Activated CD4-positive, CD25-positive, alpha-beta regulatory T cell treated with anti-CD3 and anti-CD28 coated beads, Interleukin-2, amount 50 U/mL, for 16 hours (primary cell): Measurements from ENCODE around the gene BCAS3.
"Not testable (repeated sequence)": the region's sequence is repeated elsewhere in the genome, so short reads cannot be mapped to it uniquely, and the experiment has no call there.

Experiments used
- DNase-seq: peaks from one replicate; pipeline ENCODE4 v3.0.0-alpha.2; 2020; ENCODE audit warnings: low read depth, low spot score

BCAS3 gene

DNA sequence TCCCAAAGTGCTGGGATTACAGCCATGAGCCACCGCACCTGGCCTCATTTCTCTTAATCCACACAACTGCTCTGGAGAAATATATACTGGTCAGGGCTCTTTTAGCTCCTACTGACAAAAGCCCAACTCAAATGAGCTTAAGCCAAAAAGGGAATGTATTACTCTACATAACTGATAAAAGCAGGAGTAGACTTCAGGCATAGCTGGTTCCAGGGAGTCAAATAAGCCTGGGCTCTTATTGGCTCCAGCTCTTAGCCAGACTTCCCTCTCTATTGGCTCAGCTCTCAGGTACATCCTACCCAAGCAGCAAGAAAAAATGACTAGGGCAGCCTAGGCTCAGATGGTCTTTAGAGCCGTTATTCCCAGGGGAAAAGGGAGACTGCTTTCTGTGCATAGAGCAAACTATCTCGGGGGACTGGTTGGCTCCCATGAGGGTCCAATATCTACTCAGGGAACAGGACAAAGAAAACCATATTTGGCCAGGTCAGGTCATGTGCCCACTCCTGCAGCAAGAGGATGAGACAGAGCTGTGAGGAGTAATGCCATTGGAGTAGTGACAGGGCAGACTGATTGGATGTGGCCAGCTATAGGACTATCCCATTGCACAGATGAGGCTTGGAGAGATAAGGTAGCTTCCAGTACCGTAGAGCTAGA is 743.2 kb downstream of the BCAS3 start:
- DNase-seq: no peak

- no peak for DNase-seq
Measured at GRCh38 chr17:61421460-61421859, 743.8 kb downstream of the BCAS3 start.

GRCh38 chr17:61422116-61422799 is 744.6 kb downstream of the BCAS3 start:
- DNase-seq: no peak

GRCh38 chr17:61422869-61423268 is 745.2 kb downstream of the BCAS3 start:
- DNase-seq: no peak

GRCh38 chr17:61423967-61424649 is 746.5 kb downstream of the BCAS3 start:
- no peak for DNase-seq

GRCh38 chr17:61425682-61426481 is 748.2 kb downstream of the BCAS3 start:
- no peak for DNase-seq

- no peak for DNase-seq
Measured at GRCh38 chr17:61426482-61427304, 749.0 kb downstream of the BCAS3 start.

DNA sequence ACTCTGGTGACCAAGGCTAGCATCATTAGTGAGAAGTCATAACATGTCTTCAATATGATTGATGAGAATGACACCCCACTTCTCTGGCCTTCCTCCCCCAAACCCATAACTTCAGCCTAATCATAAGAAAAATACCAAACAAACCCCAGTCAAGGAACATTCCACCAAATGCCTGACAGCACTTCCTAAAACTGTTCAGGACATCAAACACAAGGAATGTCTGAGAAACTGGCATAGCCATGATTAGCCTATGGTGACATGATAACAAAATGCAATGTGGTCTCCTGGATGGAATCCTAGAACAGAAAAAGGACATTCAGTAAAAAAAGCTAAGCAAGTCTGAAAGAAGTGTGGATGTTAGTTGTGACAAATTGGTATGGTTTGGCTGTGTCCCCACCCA is 749.9 kb downstream of the BCAS3 start:
- DNase-seq: no peak

DNA sequence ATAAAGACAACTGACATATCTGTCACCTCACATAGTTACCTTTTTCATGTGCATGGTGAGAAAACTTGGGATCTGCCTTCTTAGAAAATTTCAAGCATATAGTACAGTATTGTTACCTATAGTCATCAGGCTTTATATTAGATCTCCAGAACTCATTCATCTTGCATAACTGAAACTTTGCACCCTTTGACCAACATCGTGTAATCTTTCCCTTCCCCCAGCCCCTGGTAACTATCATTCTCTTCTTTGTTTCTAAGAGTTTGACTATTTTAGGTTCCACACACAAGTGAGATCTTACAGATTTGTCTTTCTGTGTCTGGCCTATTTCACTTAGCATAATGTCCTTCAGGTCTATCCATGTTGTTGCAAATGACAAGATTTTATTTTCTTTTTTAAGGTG is 751.6 kb downstream of the BCAS3 start:
- DNase-seq: no peak

GRCh38 chr17:61429831-61430230 is 752.2 kb downstream of the BCAS3 start:
- not testable (repeated sequence) for DNase-seq

GRCh38 chr17:61431594-61432311 is 754.1 kb downstream of the BCAS3 start:
- DNase-seq: no peak

- no peak for DNase-seq
Measured at GRCh38 chr17:61436273-61436672, 758.6 kb downstream of the BCAS3 start.

DNA sequence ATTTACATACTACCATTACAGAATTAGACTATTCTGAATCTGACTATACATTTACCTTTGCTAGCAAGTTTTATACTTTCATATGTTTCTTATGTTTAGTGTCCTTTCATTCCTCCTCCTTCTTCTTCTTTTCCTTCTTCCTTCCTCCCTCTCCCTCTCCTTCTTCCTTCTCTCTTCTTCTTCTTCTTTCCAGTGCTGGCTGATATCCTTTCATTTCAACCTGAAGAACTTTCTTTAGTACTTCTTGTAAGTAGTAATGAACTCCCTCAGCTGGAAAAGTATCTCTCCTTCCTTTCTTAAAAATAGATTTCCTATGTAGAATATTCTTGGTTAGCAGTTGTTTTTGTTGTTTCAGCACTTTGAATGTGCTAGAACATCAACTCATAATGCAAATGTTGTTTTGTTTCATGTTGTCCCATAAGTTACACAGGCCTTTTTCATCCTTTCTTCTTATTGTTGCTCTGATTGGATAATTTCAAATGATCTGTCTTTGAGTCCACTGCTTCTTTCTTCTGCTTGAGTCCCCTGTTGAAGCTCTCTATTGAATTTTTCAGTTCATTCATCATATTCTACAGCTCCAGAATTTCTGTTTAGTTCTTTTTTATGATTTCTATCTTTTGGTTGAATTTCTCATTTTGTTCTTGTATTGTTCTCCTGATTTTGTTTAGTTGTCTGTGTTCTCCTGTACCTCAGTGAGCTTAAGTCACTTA is 759.5 kb downstream of the BCAS3 start:
- no peak for DNase-seq

DNA sequence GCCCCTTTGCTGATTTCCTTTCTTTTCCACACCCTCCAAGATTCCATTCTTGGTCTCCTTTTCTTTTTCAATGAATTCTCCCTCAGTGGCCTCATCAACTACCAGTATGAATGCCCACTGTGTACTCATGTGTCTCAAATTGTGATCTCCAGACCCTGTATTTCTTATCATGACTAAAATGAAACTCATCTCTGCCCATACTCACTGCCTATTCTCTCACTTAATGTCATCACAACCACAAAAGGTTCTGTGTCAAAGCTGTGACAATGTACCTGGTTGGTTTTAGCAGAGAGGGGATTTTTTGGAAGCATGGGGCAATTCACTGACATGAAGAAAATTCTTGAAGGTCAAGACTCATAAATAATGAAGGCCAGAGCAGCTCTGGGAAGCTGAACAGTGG is 763.0 kb downstream of the BCAS3 start:
- no peak for DNase-seq

GRCh38 chr17:61441507-61441906 is 763.9 kb downstream of the BCAS3 start:
- DNase-seq: not testable (repeated sequence)

DNA sequence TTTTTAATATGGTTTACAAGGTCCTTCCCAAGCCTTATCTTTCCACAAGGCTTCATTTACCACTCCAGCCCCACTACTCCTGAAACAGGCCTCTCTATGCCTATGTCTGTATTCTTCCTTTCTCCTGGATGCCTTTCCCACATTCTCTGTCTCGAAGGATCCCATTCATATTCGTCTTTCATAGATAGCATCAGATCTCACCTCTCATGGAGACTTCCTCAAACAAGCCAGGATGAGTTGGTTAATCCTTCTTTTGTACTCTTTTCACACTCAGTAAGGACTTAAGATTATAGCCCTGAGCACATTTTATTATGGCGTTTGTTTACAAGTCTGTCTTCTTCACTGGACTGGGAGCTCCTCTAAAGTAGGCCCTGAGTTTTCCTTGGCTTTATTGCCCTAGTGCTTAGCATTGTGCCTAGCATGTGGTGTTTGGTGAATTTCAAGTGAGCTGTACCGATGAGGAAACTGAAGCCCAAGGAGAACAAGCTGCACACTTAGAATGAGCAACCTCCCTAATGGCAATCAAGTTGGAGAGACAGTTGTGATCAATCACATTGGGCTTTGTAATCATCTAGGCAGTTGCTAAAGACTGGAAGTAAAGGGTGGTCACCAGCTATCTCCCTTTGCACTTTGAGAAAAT is 764.6 kb downstream of the BCAS3 start:
- no peak for DNase-seq
